HCT116 (cell line): ENCODE measurements around the gene MKI67. TPM values are rescaled to one million over a fixed set of nuclear protein-coding genes. Genes with fewer than 3 reads are reported as not detected.

Source experiments
- ATAC-seq: fragments of 200-7000 bp; cut with Tn5 transposase; 2 replicates; pipeline ENCODE4 v1.9.1; 2020; ENCODE audit warnings: mild to moderate bottlenecking, moderate library complexity
- BruUV-seq: library from RNA; stranded (reverse); fragments of 400-500 nt; replicated peaks from 2 replicates; lab custom pipeline; 2021; lab: Mats Ljungman, UMichigan
- CTCF ChIA-PET: fragments of 300-600 bp; sonication (Branson Sonifier 250); formaldehyde crosslinking; loops from one replicate; lab custom pipeline; 2021; ENCODE audit warnings: antibody characterized with exemption; lab: Charles Lee
- POLR2A ChIA-PET: fragments of 300-600, 350-600 bp; sonication (Branson Sonifier 250); formaldehyde crosslinking; loops from one replicate; lab custom pipeline; 2021; ENCODE audit warnings: antibody characterized with exemption; lab: Charles Lee
- RAD21 ChIA-PET, 2 experiments: fragments of 300-600 bp; sonication (Branson Sonifier 250); formaldehyde crosslinking; loops; one replicate each; lab custom pipeline; 2023; ENCODE audit warnings: low total read pairs in 2 of 2; ENCODE audit not compliant: uncharacterized antibody in 2 of 2, unreplicated experiment in 2 of 2, low non-redundant PET in 1 of 2; lab: Charles Lee
- DNase-seq: peaks from one replicate; pipeline ENCODE4 v3.0.0-alpha.2; 2010; ENCODE audit warnings: low read depth, low spot score
- H2AFZ ChIP-seq: fragments of 200-600 bp; shearing (Covaris generic), sonication (generic); 2 replicates; pipeline ENCODE4 v1.6.1; 2017; ENCODE audit warnings: low read depth, mixed run types, mixed read lengths, antibody characterized with exemption, low read length; ENCODE audit not compliant: poor library complexity, severe bottlenecking
- H3K27ac ChIP-seq: 2 replicates; pipeline ENCODE4 v1.5.1; 2012; ENCODE audit warnings: low read depth, low read length
- H3K27me3 ChIP-seq: fragments of 200-600 bp; sonication (generic); 2 replicates; pipeline ENCODE4 v1.6.1; 2016; ENCODE audit warnings: mixed run types, low read length, mixed read lengths; ENCODE audit not compliant: insufficient read depth
- H3K36me3 ChIP-seq, 2 experiments: fragments of 200-500 bp in 1 of 2; fragments of 200-600 bp in 1 of 2; sonication (Bioruptor generic) in 1 of 2; sonication (generic) in 1 of 2; 2 replicates each; pipeline versions ENCODE4 v1.5.1 to v1.6.1; 2014 to 2016; ENCODE audit warnings: low read length in 2 of 2, inconsistent platforms in 1 of 2, mixed read lengths in 1 of 2, mixed run types in 1 of 2; ENCODE audit not compliant: insufficient read depth in 2 of 2, control insufficient read depth in 1 of 2
- H3K4me1 ChIP-seq, 2 experiments: fragments of 200-600 bp in 1 of 2; sonication (generic) in 1 of 2; 2 replicates each; pipeline versions ENCODE4 v1.5.1 to v1.6.1; 2012 to 2017; ENCODE audit warnings: low read length in 2 of 2, inconsistent platforms in 1 of 2, mild to moderate bottlenecking in 1 of 2, mixed read lengths in 1 of 2, mixed run types in 1 of 2, moderate library complexity in 1 of 2; ENCODE audit not compliant: insufficient read depth in 2 of 2, control insufficient read depth in 1 of 2
- H3K4me2 ChIP-seq: fragments of 200-600 bp; sonication (generic); 2 replicates; pipeline ENCODE4 v1.6.1; 2017; ENCODE audit warnings: mixed run types, low read length, mixed read lengths
- H3K4me3 ChIP-seq, 2 experiments: fragments of 200-600 bp in 1 of 2; sonication (generic) in 1 of 2; replicated peaks in 1 of 2; 2 replicates each; pipeline ENCODE4 v1.5.1; 2011 to 2016; ENCODE audit warnings: low read length in 2 of 2, control low read depth in 1 of 2, low read depth in 1 of 2, mild to moderate bottlenecking in 1 of 2, mixed read lengths in 1 of 2, mixed run types in 1 of 2
- H3K79me2 ChIP-seq: fragments of 200-600 bp; sonication (generic); 2 replicates; pipeline ENCODE4 v1.6.1; 2017; ENCODE audit warnings: mild to moderate bottlenecking, mixed run types, low read length, moderate library complexity, mixed read lengths; ENCODE audit not compliant: insufficient read depth
- H3K9ac ChIP-seq: fragments of 200-600 bp; sonication (generic); 2 replicates; pipeline ENCODE4 v1.6.1; 2016; ENCODE audit warnings: low read length, mixed read lengths
- H3K9me2 ChIP-seq: fragments of 200-600 bp; sonication (generic), shearing (Covaris generic); 2 replicates; pipeline ENCODE4 v1.6.1; 2017; ENCODE audit warnings: mixed run types, mild to moderate bottlenecking, moderate library complexity; ENCODE audit not compliant: insufficient read depth
- H3K9me3 ChIP-seq, 2 experiments: fragments of 200-500 bp in 1 of 2; fragments of 200-600 bp in 1 of 2; sonication (Bioruptor generic) in 1 of 2; sonication (generic) in 1 of 2; 2 replicates each; pipeline ENCODE4 v1.6.1; 2014 to 2017; ENCODE audit warnings: low read length in 2 of 2, mixed read lengths in 2 of 2, inconsistent platforms in 1 of 2, low read depth in 1 of 2, mild to moderate bottlenecking in 1 of 2, mixed run types in 1 of 2, moderate library complexity in 1 of 2; ENCODE audit not compliant: control insufficient read depth in 1 of 2, insufficient read depth in 1 of 2
- H4K20me1 ChIP-seq: fragments of 200-600 bp; sonication (generic), shearing (Covaris generic); 2 replicates; pipeline ENCODE4 v1.6.1; 2017; ENCODE audit warnings: mixed run types, mild to moderate bottlenecking, moderate library complexity; ENCODE audit not compliant: insufficient read depth
- CTCF ChIP-seq, 3 experiments: fragments of 200-600 bp in 1 of 3; sonication (generic) in 1 of 3; IDR thresholded peaks in 2 of 3; conservative IDR thresholded peaks in 1 of 3; 2 replicates each; pipeline ENCODE4 v1.5.1; 2012 to 2017; ENCODE audit warnings: low read depth in 2 of 3, low read length in 2 of 3, antibody characterized with exemption in 1 of 3, borderline replicate concordance in 1 of 3, control low read depth in 1 of 3, mild to moderate bottlenecking in 1 of 3, mixed read lengths in 1 of 3, mixed run types in 1 of 3, moderate library complexity in 1 of 3; ENCODE audit not compliant: insufficient read depth in 1 of 3
- EZH2 ChIP-seq: fragments of 200-600 bp; sonication (generic); IDR thresholded peaks from 2 replicates; pipeline ENCODE4 v1.6.1; 2017; ENCODE audit warnings: antibody characterized with exemption, mixed run types
- JUND ChIP-seq: IDR thresholded peaks from 2 replicates; pipeline ENCODE4 v1.6.1; 2012
- REST ChIP-seq: IDR thresholded peaks from 2 replicates; pipeline ENCODE4 v1.6.1; 2012; ENCODE audit warnings: low read depth
- SRF ChIP-seq: IDR thresholded peaks from 2 replicates; pipeline ENCODE4 v1.6.1; 2012; ENCODE audit warnings: low read depth
- ZBTB33 ChIP-seq: IDR thresholded peaks from 2 replicates; pipeline ENCODE4 v1.6.1; 2011; ENCODE audit warnings: mild to moderate bottlenecking, low read length, moderate library complexity; ENCODE audit not compliant: insufficient replicate concordance; ENCODE audit errors: extremely low read depth
- ZNF274 ChIP-seq: fragments of 200-500 bp; sonication (Bioruptor generic); IDR thresholded peaks from 2 replicates; pipeline ENCODE4 v1.6.1; 2014; ENCODE audit warnings: mild to moderate bottlenecking, low read depth, low read length, inconsistent platforms
- intact Hi-C: fragments of 100-400 bp; cut with micrococcal nuclease; formaldehyde crosslinking; loops from 2 replicates; pipeline ENCODE4 v1.10.0; 2022
- total RNA-seq: library from RNA; stranded (reverse); gene quantifications from one replicate; pipeline ENCODE4 v1.2.1, GENCODE V29; 2021; ENCODE audit not compliant: unreplicated experiment

The MKI67 gene
- total RNA-seq, 1 experiment from 2014 or later, result 202 TPM

- ATAC-seq (no peak), DNase-seq (no peak)
- no peaks in the 10 kb centered on the region for H4K20me1 ChIP-seq
- H3K27ac ChIP-seq, result no peak overlapping the region
- no peaks in the 10 kb centered on the region for H3K27me3 ChIP-seq
- H2AFZ ChIP-seq, result no peak overlapping the region
- intact Hi-C loops, result no loop called here
- no TSS peak for BruUV-seq
- RAD21 ChIA-PET, result no interaction called here
- H3K36me3 ChIP-seq, result no peaks in the 10 kb centered on the region; a peak in 1 of 4 replicates
- H3K9me3 ChIP-seq, result no peaks in the 10 kb centered on the region
- H3K4me1 ChIP-seq, result no peaks in the 10 kb centered on the region
- no peaks in the 10 kb centered on the region for H3K79me2 ChIP-seq
- H3K4me3 ChIP-seq, result no peak overlapping the region
- no peak overlapping the region for H3K4me2 ChIP-seq
- H3K9ac ChIP-seq, result no peak overlapping the region
- POLR2A ChIA-PET, result interaction anchor here (1.5 kb wide), 1 partner anchor 11 kb away, joined by 5 read pairs; no protein-coding TSS in a partner anchor
- H3K9me2 ChIP-seq, result no peaks in the 10 kb centered on the region
- TF ChIP-seq SRF, result no peak
- TF ChIP-seq, all 23 proteins: peak for 0
- CTCF ChIA-PET, result interaction anchor here (1.3 kb wide), 2 partner anchors 11 to 154 kb away, joined by 3 to 6 read pairs; no protein-coding TSS in a partner anchor
Measured at GRCh38 chr10:128058106-128058749, 68.0 kb downstream of the MKI67 start.

- Histone ChIP-seq H4K20me1 (no peaks in the 10 kb centered on the region), H3K9me2 (no peaks in the 10 kb centered on the region), H3K79me2 (no peaks in the 10 kb centered on the region), H2AFZ (no peak overlapping the region), H3K9me3 (no peaks in the 10 kb centered on the region), H3K9ac (no peak overlapping the region), H3K36me3 (no peaks in the 10 kb centered on the region; a peak in 1 of 4 replicates), H3K27me3 (no peaks in the 10 kb centered on the region), H3K4me1 (no peaks in the 10 kb centered on the region), H3K27ac (no peak overlapping the region), H3K4me3 (no peak overlapping the region), H3K4me2 (no peak overlapping the region)
- ATAC-seq (no peak), DNase-seq (no peak)
- CTCF ChIA-PET, result interaction anchor here (0.8 to 1.1 kb wide), 2 partner anchors 9 to 13 kb away, joined by 3 read pairs; no protein-coding TSS in a partner anchor
- BruUV-seq, result no TSS peak
- TF ChIP-seq CTCF (IDR thresholded peaks at IDR 0.05 in 2 of 3, conservative IDR thresholded peaks at IDR 0.05 in 1 of 3; ENCODE audit: borderline replicate concordance in 1 of 3, insufficient read depth in 1 of 3, low read depth in 2 of 3, low read length in 2 of 3), result no peak
- no peak for TF ChIP-seq ZNF274
- TF ChIP-seq ZBTB33, result no peak
- TF ChIP-seq SRF, result no peak
- TF ChIP-seq EZH2, result no peak
- no peak for TF ChIP-seq JUND
- no peak for TF ChIP-seq REST
- POLR2A ChIA-PET, result no interaction called here
- RAD21 ChIA-PET, result no interaction called here
- intact Hi-C loops, result no loop called here
Measured at GRCh38 chr10:128056303-128057050, 69.7 kb downstream of the MKI67 start.
